GM19397 (cell line): Measurements from ENCODE around the gene DDX55.
A peak's percentile ranks its signal among the peaks of the same experiment; 100 is the strongest.
"Not testable (repeated sequence)": the region's sequence is repeated elsewhere in the genome, so short reads cannot be mapped to it uniquely, and the experiment has no call there.

Experiments used
- ATAC-seq: cut with Tn5 transposase; IDR thresholded peaks from one replicate; pipeline ENCODE4 v1.9.1; 2021; ENCODE audit warnings: mild to moderate bottlenecking, moderate library complexity; ENCODE audit not compliant: unreplicated experiment

The DDX55 gene

GRCh38 chr12:123601602-123602489 is at the start of gene DDX55:
TSS of gene DDX55 (plus strand) at chr12:123602099. CDS start at chr12:123602149, 50 bp downstream.
- ATAC-seq, result peak; percentile 97

- not testable (repeated sequence) for ATAC-seq
Observed at GRCh38 chr12:123554136-123554535, 47.8 kb upstream of the DDX55 start.

- not testable (repeated sequence) for ATAC-seq
Observed at GRCh38 chr12:123554843-123555242, 47.1 kb upstream of the DDX55 start.

GRCh38 chr12:123558487-123558886 is 43.4 kb upstream of the DDX55 start:
- ATAC-seq, result not testable (repeated sequence)

GRCh38 chr12:123559468-123559867 is 42.4 kb upstream of the DDX55 start:
- ATAC-seq, result no peak

- no peak for ATAC-seq
Observed at GRCh38 chr12:123571343-123571813, 30.5 kb upstream of the DDX55 start.

- no peak for ATAC-seq
Observed at GRCh38 chr12:123572391-123572790, 29.5 kb upstream of the DDX55 start.

- ATAC-seq, result no peak
Observed at GRCh38 chr12:123573870-123574269, 28.0 kb upstream of the DDX55 start.

GRCh38 chr12:123576611-123577010 is 25.3 kb upstream of the DDX55 start:
- no peak for ATAC-seq

- ATAC-seq, result no peak
Observed at GRCh38 chr12:123578243-123578642, 23.7 kb upstream of the DDX55 start.

GRCh38 chr12:123578829-123579228 is 23.1 kb upstream of the DDX55 start:
- not testable (repeated sequence) for ATAC-seq

GRCh38 chr12:123580772-123581171 is 21.1 kb upstream of the DDX55 start:
- ATAC-seq, result no peak

GRCh38 chr12:123591702-123592481 is 10.0 kb upstream of the DDX55 start:
- ATAC-seq, result no peak

- no peak for ATAC-seq
Observed at GRCh38 chr12:123595729-123596128, 6.2 kb upstream of the DDX55 start.

GRCh38 chr12:123597100-123597499 is 4.8 kb upstream of the DDX55 start:
- ATAC-seq, result no peak

- no peak for ATAC-seq
Observed at GRCh38 chr12:123598522-123598921, 3.4 kb upstream of the DDX55 start.

GRCh38 chr12:123599310-123599709 is 2.6 kb upstream of the DDX55 start:
- no peak for ATAC-seq

- ATAC-seq, result no peak
Observed at GRCh38 chr12:123599721-123600120, 2.2 kb upstream of the DDX55 start.

GRCh38 chr12:123602651-123603195 is 824 bp downstream of the DDX55 start:
- no peak for ATAC-seq

GRCh38 chr12:123603495-123603894 is 1.6 kb downstream of the DDX55 start:
- ATAC-seq, result not testable (repeated sequence)

GRCh38 chr12:123607756-123608155 is 5.9 kb downstream of the DDX55 start:
- ATAC-seq, result no peak
